B cell (primary cell): ENCODE measurements around the gene HOXD1.

ENCODE experiments used
- CTCF ChIP-seq: fragments of 200-600 bp; IDR thresholded peaks from one replicate; pipeline ENCODE4 v1.8.0; 2022; ENCODE audit warnings: antibody characterized with exemption, mild to moderate bottlenecking
- EZH2 ChIP-seq: IDR thresholded peaks from 2 replicates; pipeline ENCODE4 v1.6.1; 2012; ENCODE audit warnings: borderline replicate concordance, low read depth, mild to moderate bottlenecking, moderate library complexity, low read length; ENCODE audit not compliant: insufficient read depth, poor library complexity, severe bottlenecking

GRCh38 chr2:176151442-176152287, 36.8 kb upstream of the HOXD1 start, which contains the start of gene HOXD4:
- no peak for TF ChIP-seq CTCF
- no peak for TF ChIP-seq EZH2
